H1 (cell line): ENCODE data around the gene RCBTB2. TPM values are rescaled to one million over a fixed set of nuclear protein-coding genes. Genes with fewer than 3 reads are reported as not detected.

Experiments used
- CTCF ChIA-PET: fragments of 300-600 bp; sonication (Branson Sonifier 250); formaldehyde crosslinking; loops from one replicate; lab custom pipeline; 2021; ENCODE audit not compliant: partially characterized antibody; lab: Charles Lee
- POLR2A ChIA-PET: fragments of 300-600 bp; sonication (Branson Sonifier 250); formaldehyde crosslinking; loops from one replicate; lab custom pipeline; 2021; ENCODE audit warnings: inconsistent platforms; ENCODE audit not compliant: partially characterized antibody; lab: Charles Lee
- DNase-seq, 2 experiments: peaks; one replicate each; pipeline versions ENCODE4 v3.0.0 to v3.0.0-alpha.2; 2010 to 2022; ENCODE audit warnings: low spot score in 2 of 2, low read depth in 1 of 2, mixed read lengths in 1 of 2
- FAIRE-seq: peaks from 2 replicates; lab custom pipeline; 2011; peaks lifted over from hg19 to GRCh38; lab: Jason Lieb, UNC
- H2AFZ ChIP-seq: 2 replicates; pipeline ENCODE4 v1.8.1; 2012; ENCODE audit warnings: low read length, inconsistent platforms
- H2AK5ac ChIP-seq: 2 replicates; pipeline ENCODE4 v1.6.1; 2013; ENCODE audit warnings: low read depth, low read length
- H2BK120ac ChIP-seq: replicated peaks from 2 replicates; pipeline ENCODE3; 2013; ENCODE audit warnings: low read depth, low read length, inconsistent platforms
- H2BK12ac ChIP-seq: 2 replicates; pipeline ENCODE4 v1.6.1; 2013; ENCODE audit warnings: low read depth, low read length
- H2BK15ac ChIP-seq: 2 replicates; pipeline ENCODE4 v1.6.1; 2013; ENCODE audit warnings: low read length
- H2BK20ac ChIP-seq: 2 replicates; pipeline ENCODE4 v1.6.1; 2013; ENCODE audit warnings: low read length
- H2BK5ac ChIP-seq: 2 replicates; pipeline ENCODE4 v1.6.1; 2013; ENCODE audit warnings: low read depth, low read length
- H3K14ac ChIP-seq: 2 replicates; pipeline ENCODE4 v1.6.1; 2013; ENCODE audit warnings: inconsistent platforms; ENCODE audit not compliant: insufficient read length
- H3K18ac ChIP-seq: 2 replicates; pipeline ENCODE4 v1.6.1; 2013; ENCODE audit warnings: low read length; ENCODE audit errors: extremely low read depth
- H3K23ac ChIP-seq: 2 replicates; pipeline ENCODE4 v1.6.1; 2013; ENCODE audit warnings: inconsistent platforms; ENCODE audit not compliant: insufficient read length
- H3K23me2 ChIP-seq: 2 replicates; pipeline ENCODE4 v1.6.1; 2013; ENCODE audit warnings: low read depth, low read length
- H3K27ac ChIP-seq: 2 replicates; pipeline ENCODE4 v1.6.1; 2011; ENCODE audit warnings: low read depth, low read length, inconsistent platforms
- H3K27me3 ChIP-seq, 4 experiments: replicated peaks in 1 of 4; 1 replicate in 1 of 4; 2 replicates in 3 of 4; pipeline versions ENCODE4 v1.6.1 to v1.8.1; 2011 to 2013; ENCODE audit warnings: low read length in 3 of 4, mild to moderate bottlenecking in 3 of 4, inconsistent platforms in 2 of 4, mixed read lengths in 2 of 4, moderate library complexity in 1 of 4; ENCODE audit not compliant: control insufficient read depth in 3 of 4, insufficient read depth in 3 of 4; ENCODE audit errors: extremely low read depth in 1 of 4
- H3K36me3 ChIP-seq, 4 experiments: 2 replicates each; pipeline versions ENCODE4 v1.6.1 to v1.8.1; 2011 to 2013; ENCODE audit warnings: mild to moderate bottlenecking in 4 of 4, low read length in 3 of 4, moderate library complexity in 2 of 4, control low read depth in 1 of 4, inconsistent platforms in 1 of 4; ENCODE audit not compliant: insufficient read depth in 4 of 4, control insufficient read depth in 2 of 4
- H3K4ac ChIP-seq: replicated peaks from 2 replicates; pipeline ENCODE3; 2013; ENCODE audit warnings: low read length, low read depth, mixed read lengths, inconsistent platforms; ENCODE audit not compliant: insufficient read length
- H3K4me1 ChIP-seq, 4 experiments: replicated peaks in 1 of 4; 1 replicate in 1 of 4; 2 replicates in 3 of 4; pipeline versions ENCODE4 v1.6.1 to v1.8.1; 2011 to 2013; ENCODE audit warnings: low read length in 3 of 4, inconsistent platforms in 2 of 4, mixed read lengths in 1 of 4; ENCODE audit not compliant: insufficient read depth in 4 of 4, control insufficient read depth in 3 of 4
- H3K4me2 ChIP-seq, 2 experiments: 2 replicates each; pipeline versions ENCODE4 v1.6.1 to v1.8.1; 2011 to 2013; ENCODE audit warnings: low read depth in 2 of 2, low read length in 2 of 2, control low read depth in 1 of 2, inconsistent platforms in 1 of 2, mild to moderate bottlenecking in 1 of 2; ENCODE audit not compliant: insufficient read depth in 1 of 2
- H3K4me3 ChIP-seq, 4 experiments: fragments of 200-600, 300-600 bp in 1 of 4; sonication (generic), shearing (Covaris generic), sonication (Bioruptor Twin) in 1 of 4; 2 replicates each; pipeline versions ENCODE4 v1.5.1 to v1.8.1; 2011 to 2016; ENCODE audit warnings: low read length in 4 of 4, low read depth in 3 of 4, control low read depth in 2 of 4, inconsistent platforms in 2 of 4, mild to moderate bottlenecking in 2 of 4, mixed read lengths in 1 of 4, moderate library complexity in 1 of 4; ENCODE audit not compliant: insufficient read depth in 2 of 4; ENCODE audit errors: extremely low read depth in 1 of 4
- H3K56ac ChIP-seq: replicated peaks from 2 replicates; pipeline ENCODE3; 2013; ENCODE audit warnings: low read depth, mild to moderate bottlenecking, mixed read lengths, low read length, inconsistent platforms; ENCODE audit not compliant: insufficient read length
- H3K79me1 ChIP-seq: 2 replicates; pipeline ENCODE4 v1.6.1; 2013; ENCODE audit warnings: low read depth, low read length, control low read depth
- H3K79me2 ChIP-seq, 2 experiments: 2 replicates each; pipeline versions ENCODE4 v1.6.1 to v1.8.1; 2012 to 2013; ENCODE audit warnings: low read length in 2 of 2, mild to moderate bottlenecking in 2 of 2, inconsistent platforms in 1 of 2; ENCODE audit not compliant: insufficient read depth in 2 of 2, control insufficient read depth in 1 of 2
- H3K9ac ChIP-seq, 4 experiments: replicated peaks in 1 of 4; 1 replicate in 1 of 4; 2 replicates in 3 of 4; pipeline versions ENCODE4 v1.6.1 to v1.8.1; 2011 to 2013; ENCODE audit warnings: low read depth in 3 of 4, low read length in 3 of 4, control low read depth in 2 of 4, mild to moderate bottlenecking in 2 of 4, moderate library complexity in 2 of 4, inconsistent platforms in 1 of 4; ENCODE audit errors: extremely low read depth in 1 of 4
- H3K9me3 ChIP-seq, 2 experiments: 2 replicates each; pipeline versions ENCODE4 v1.6.1 to v1.8.1; 2012 to 2013; ENCODE audit warnings: mild to moderate bottlenecking in 2 of 2, moderate library complexity in 2 of 2, control low read depth in 1 of 2, inconsistent platforms in 1 of 2, low read depth in 1 of 2, low read length in 1 of 2, mixed read lengths in 1 of 2; ENCODE audit not compliant: insufficient read depth in 2 of 2
- H4K20me1 ChIP-seq, 2 experiments: replicated peaks in 1 of 2; 2 replicates each; pipeline versions ENCODE3 to v1.8.1; 2011 to 2013; ENCODE audit warnings: inconsistent platforms in 2 of 2, low read length in 2 of 2, mild to moderate bottlenecking in 1 of 2; ENCODE audit not compliant: insufficient read depth in 2 of 2, control insufficient read depth in 1 of 2
- H4K5ac ChIP-seq: 2 replicates; pipeline ENCODE4 v1.6.1; 2013; ENCODE audit warnings: low read length, low read depth, mixed read lengths, inconsistent platforms; ENCODE audit not compliant: insufficient read length
- H4K8ac ChIP-seq: 2 replicates; pipeline ENCODE4 v1.8.0; 2013; ENCODE audit warnings: mild to moderate bottlenecking, moderate library complexity, low read length, inconsistent platforms; ENCODE audit not compliant: insufficient read depth; ENCODE audit errors: extremely low read depth
- H4K91ac ChIP-seq: replicated peaks from 2 replicates; pipeline ENCODE3; 2013; ENCODE audit warnings: low read length, mixed read lengths, inconsistent platforms; ENCODE audit not compliant: insufficient read length
- BCL11A ChIP-seq, 2 experiments: IDR thresholded peaks; one replicate each; pipeline ENCODE4 v1.6.1; 2011; ENCODE audit warnings: low read depth in 2 of 2, low read length in 2 of 2, mild to moderate bottlenecking in 2 of 2
- BRCA1 ChIP-seq: IDR thresholded peaks from 2 replicates; pipeline ENCODE4 v1.6.1; 2012; ENCODE audit warnings: low read depth, low read length, improper control_type of control experiment
- CHD2 ChIP-seq: IDR thresholded peaks from 2 replicates; pipeline ENCODE4 v1.6.1; 2012; ENCODE audit warnings: low read length, improper control_type of control experiment
- CTCF ChIP-seq, 3 experiments: IDR thresholded peaks; 1 replicate in 2 of 3; 2 replicates in 1 of 3; pipeline versions ENCODE4 v1.5.1 to v1.6.1; 2011; ENCODE audit warnings: low read length in 3 of 3, mild to moderate bottlenecking in 3 of 3, inconsistent platforms in 2 of 3, low read depth in 1 of 3, moderate library complexity in 1 of 3; ENCODE audit not compliant: insufficient read depth in 1 of 3; ENCODE audit errors: control extremely low read depth in 1 of 3
- EGR1 ChIP-seq: IDR thresholded peaks from 2 replicates; pipeline ENCODE4 v1.6.1; 2011; ENCODE audit warnings: low read depth, low read length, borderline replicate concordance
- KDM4A ChIP-seq: IDR thresholded peaks from one replicate; pipeline ENCODE4 v1.7.1; 2012; ENCODE audit warnings: low read depth, mild to moderate bottlenecking, moderate library complexity, low read length, inconsistent platforms; ENCODE audit not compliant: severe bottlenecking
- RAD21 ChIP-seq, 2 experiments: IDR thresholded peaks in 1 of 2; conservative IDR thresholded peaks in 1 of 2; 2 replicates each; pipeline ENCODE4 v1.6.1; 2011; ENCODE audit warnings: low read depth in 2 of 2, low read length in 2 of 2, improper control_type of control experiment in 1 of 2, inconsistent platforms in 1 of 2, mild to moderate bottlenecking in 1 of 2, moderate library complexity in 1 of 2
- RNF2 ChIP-seq: fragments of 200-900, 300-1000 bp; sonication (generic); IDR thresholded peaks from 2 replicates; pipeline ENCODE4 v1.7.1; 2016; ENCODE audit warnings: borderline replicate concordance, low read depth, mild to moderate bottlenecking, antibody characterized with exemption, low read length; ENCODE audit not compliant: poor library complexity, severe bottlenecking; ENCODE audit errors: missing control alignments
- RXRA ChIP-seq: IDR thresholded peaks from 2 replicates; pipeline ENCODE4 v1.6.1; 2011; ENCODE audit warnings: low read depth, mild to moderate bottlenecking, low read length, moderate library complexity; ENCODE audit not compliant: insufficient read depth
- SP2 ChIP-seq: IDR thresholded peaks from 2 replicates; pipeline ENCODE4 v1.6.1; 2012; ENCODE audit warnings: mild to moderate bottlenecking, low read length, inconsistent platforms
- SUZ12 ChIP-seq: fragments of 200-600 bp; sonication (generic); IDR thresholded peaks from 2 replicates; pipeline ENCODE4 v1.6.1; 2012; ENCODE audit warnings: mild to moderate bottlenecking, inconsistent platforms, low read length, moderate library complexity, mixed read lengths
- TAF7 ChIP-seq: optimal IDR thresholded peaks from 2 replicates; pipeline ENCODE3; 2011; ENCODE audit warnings: low read depth, mild to moderate bottlenecking, inconsistent platforms, low read length, moderate library complexity, borderline replicate concordance
- polyA plus RNA-seq, 7 experiments: library from polyadenylated mRNA; depleted of rRNA in 3 of 7; stranded (reverse) in 5 of 7; unstranded in 2 of 7; fragments of >200 nt in 5 of 7; fragments of 200-250 nt in 2 of 7; gene quantifications; 1 replicate in 5 of 7; 2 replicates in 1 of 7; 4 replicates in 1 of 7; pipeline versions ENCODE4 v1.2.1 to v1.2.3, GENCODE V29; 2011 to 2013; ENCODE audit warnings: missing spikeins in 2 of 7, mixed read lengths in 2 of 7
- total RNA-seq: library from RNA; stranded (reverse); fragmentation: NEBNext Ultra II Directional; extraction: Animal tissue kit (Norgen Biotek cat#: 25700); gene quantifications from 2 replicates; pipeline ENCODE4 v1.2.1, GENCODE V29; 2021

The RCBTB2 gene
- total and polyA plus RNA-seq, 2 of the 8 experiments (the other 6 are each of a cell fraction or from before 2014, with no cell fraction given), result 5.2 to 8.4 TPM

- Histone ChIP-seq H3K18ac (no peak overlapping the region), H3K79me1 (no peaks in the 10 kb centered on the region), H3K4me3 (no peak overlapping the region), H2BK15ac (no peak overlapping the region), H3K27me3 (no peaks in the 10 kb centered on the region), H2BK20ac (no peak overlapping the region), H3K36me3 (no peaks in the 10 kb centered on the region), H2BK5ac (no peak overlapping the region), H2AFZ (no peak overlapping the region), H3K79me2 (no peaks in the 10 kb centered on the region), H3K14ac (no peak overlapping the region), H2AK5ac (no peak overlapping the region), H3K56ac (no peak overlapping the region), H4K8ac (no peak overlapping the region), H3K4ac (no peak overlapping the region), H4K20me1 (no peaks in the 10 kb centered on the region), H4K5ac (no peak overlapping the region), H3K27ac (no peak overlapping the region), H3K23me2 (no peaks in the 10 kb centered on the region), H2BK12ac (no peak overlapping the region), H4K91ac (no peak overlapping the region), H3K4me1 (peaks cover 0 to 6% (median 3%) of the 10 kb centered on the region in 4 experiments; a peak in 3 of 7 replicates), H3K4me2 (no peak overlapping the region), H3K9ac (no peak overlapping the region), H2BK120ac (no peak overlapping the region), H3K23ac (no peak overlapping the region), H3K9me3 (no peaks in the 10 kb centered on the region)
- FAIRE-seq (no peak), DNase-seq (no peak)
- CTCF ChIA-PET, result interaction anchor here (0.5 to 1.6 kb wide), 5 partner anchors 12 to 1578 kb away, joined by 3 read pairs; no protein-coding TSS in a partner anchor
- POLR2A ChIA-PET, result no interaction called here
- TF ChIP-seq RXRA, result no peak
- TF ChIP-seq CHD2, result no peak
- TF ChIP-seq BCL11A (IDR thresholded peaks at IDR 0.05; ENCODE audit: low read depth in 2 of 2, low read length in 2 of 2), result no peak
- no peak for TF ChIP-seq SP2
- no peak for TF ChIP-seq RNF2
- TF ChIP-seq CTCF (IDR thresholded peaks at IDR 0.05; ENCODE audit: control extremely low read depth in 1 of 3, insufficient read depth in 1 of 3, low read depth in 1 of 3, low read length in 3 of 3), result no peak
- TF ChIP-seq SUZ12, result no peak
- TF ChIP-seq BRCA1, result no peak
- TF ChIP-seq KDM4A, result no peak
- no peak for TF ChIP-seq EGR1
- TF ChIP-seq RAD21 (IDR thresholded peaks at IDR 0.05 in 1 of 2, conservative IDR thresholded peaks at IDR 0.05 in 1 of 2; ENCODE audit: low read depth in 2 of 2, low read length in 2 of 2), result no peak
- TF ChIP-seq TAF7, result no peak
Observed at GRCh38 chr13:48539550-48539949, 6.7 kb upstream of the RCBTB2 start.
